NCI-H1930 (cell line): ENCODE results near the gene KRT82.

Experiments used
- DNase-seq, 2 experiments: peaks; one replicate each; lab custom pipeline; 2025; lab: John Stamatoyannopoulos, UW

KRT82 gene

DNA sequence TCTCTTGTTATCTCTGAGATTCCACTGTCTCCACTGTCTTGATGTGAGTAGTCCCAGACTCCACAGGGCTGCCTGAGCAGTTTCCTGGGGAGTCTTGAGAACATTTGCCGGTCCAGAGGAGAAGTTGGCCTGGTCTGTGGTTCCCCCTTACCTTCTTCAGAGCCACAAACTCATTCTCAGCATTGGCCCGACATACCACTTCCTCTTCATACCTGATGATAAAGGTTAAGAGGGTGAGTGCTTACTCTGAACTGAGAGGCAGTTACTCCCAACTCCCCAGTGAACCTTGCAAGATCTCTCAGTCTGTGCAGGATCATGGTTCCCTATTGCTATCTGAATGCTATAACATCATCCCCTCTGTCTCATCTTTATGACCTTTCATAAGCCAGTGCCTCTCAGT, 23.3 kb downstream of the KRT82 start:
- DNase-seq: no peak

DNA sequence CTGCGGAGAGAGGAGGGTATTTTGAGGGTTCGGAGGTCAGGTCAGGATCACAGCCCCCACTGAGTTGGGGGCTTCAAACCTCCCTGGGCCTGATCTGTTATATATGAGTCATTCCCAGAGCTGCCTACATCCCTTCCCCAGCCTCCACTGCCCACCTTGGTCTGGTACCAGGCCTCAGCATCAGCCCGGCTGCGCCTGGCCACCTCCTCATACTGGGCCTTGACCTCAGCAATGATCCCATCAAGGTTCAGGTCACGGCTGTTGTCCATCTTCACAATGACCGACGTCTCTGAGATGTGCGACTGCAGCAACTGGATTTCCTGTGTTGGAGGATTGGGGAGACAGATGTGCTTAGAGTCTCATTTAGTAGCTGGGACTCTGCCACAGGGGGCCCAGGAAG, 24.9 kb downstream of the KRT82 start:
- no peak for DNase-seq

DNA sequence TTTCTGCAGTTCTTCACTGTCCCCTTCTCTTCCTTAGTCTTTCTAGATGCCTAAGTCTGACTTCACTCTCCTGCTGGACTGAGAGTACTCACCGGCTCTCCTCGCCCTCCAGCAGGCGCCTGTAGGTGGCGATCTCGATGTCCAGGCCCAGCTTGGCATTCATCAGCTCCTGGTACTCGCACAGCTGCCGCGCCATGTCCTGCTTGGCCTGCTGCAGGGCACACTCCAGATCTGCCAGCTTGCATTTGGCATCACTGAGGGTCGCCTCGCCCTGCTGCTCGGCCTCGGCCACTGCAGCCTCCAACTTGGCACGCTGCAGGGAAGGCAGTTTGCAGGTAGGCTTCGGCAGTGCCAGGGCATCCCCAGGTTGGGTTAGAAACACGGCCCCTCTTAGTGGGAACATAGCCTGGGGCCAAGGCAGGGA, 25.9 kb downstream of the KRT82 start:
- peak in 1 of 2 experiments; percentile 14 for DNase-seq

DNA sequence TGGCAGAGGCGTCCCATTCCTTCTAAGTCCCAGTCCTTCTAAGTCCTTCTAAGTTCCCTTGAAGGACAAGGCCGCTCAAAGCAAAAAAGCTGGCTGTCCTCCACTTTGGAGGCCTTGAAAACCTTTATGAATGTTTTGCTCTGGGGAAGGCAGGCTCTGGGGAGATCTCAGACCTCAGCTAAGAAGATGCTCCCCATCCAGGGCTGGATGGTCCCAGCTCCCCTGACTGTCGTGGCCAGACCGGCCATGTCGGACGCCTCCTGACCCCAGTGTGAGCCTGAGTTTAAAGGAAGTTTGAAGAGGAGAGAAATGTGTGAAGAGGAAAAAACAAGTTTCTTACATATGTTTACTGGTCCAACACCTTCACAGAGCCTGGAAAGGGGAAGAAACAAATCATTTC, 26.6 kb downstream of the KRT82 start:
- no peak for DNase-seq

DNA sequence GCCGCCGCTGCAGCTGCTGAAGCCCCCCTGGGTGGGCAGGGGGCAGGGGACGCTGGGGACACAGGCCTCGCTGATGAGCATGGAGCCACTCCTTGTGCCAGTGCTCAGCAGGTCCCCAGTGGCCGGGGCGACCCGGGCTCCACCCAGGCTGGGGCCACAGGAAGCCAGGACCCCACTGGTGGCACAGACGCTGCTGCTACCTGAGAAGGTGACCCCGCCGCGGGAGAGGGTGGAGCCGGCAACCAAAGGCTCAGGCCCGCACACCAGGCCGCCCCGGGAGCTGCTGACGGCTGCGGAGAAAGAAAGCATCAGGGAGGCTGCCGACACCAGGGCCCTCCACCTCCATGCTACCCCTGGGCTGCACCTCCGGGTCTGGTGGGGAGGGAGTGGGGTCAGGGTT, 28.0 kb downstream of the KRT82 start:
- no peak for DNase-seq

DNA sequence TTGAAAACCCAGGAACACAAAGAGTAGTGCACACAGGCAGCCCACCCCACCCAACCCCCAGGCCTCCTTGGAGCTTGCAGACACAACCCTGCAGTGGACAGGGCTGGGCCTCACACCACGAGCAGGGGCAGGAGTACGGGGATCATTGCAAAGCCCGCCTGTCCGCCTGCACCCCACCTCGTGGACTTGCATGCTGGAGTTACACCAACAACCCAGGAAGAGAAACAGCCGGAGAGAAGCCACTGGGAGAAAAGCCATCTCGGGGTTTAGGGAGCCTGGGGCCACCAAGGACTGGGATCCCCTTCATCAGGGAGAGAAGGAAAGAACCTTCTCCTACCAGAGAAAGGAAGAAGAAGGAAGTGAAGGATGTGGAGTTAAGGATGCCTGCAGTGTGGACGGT, 28.9 kb downstream of the KRT82 start:
- no peak for DNase-seq

DNA sequence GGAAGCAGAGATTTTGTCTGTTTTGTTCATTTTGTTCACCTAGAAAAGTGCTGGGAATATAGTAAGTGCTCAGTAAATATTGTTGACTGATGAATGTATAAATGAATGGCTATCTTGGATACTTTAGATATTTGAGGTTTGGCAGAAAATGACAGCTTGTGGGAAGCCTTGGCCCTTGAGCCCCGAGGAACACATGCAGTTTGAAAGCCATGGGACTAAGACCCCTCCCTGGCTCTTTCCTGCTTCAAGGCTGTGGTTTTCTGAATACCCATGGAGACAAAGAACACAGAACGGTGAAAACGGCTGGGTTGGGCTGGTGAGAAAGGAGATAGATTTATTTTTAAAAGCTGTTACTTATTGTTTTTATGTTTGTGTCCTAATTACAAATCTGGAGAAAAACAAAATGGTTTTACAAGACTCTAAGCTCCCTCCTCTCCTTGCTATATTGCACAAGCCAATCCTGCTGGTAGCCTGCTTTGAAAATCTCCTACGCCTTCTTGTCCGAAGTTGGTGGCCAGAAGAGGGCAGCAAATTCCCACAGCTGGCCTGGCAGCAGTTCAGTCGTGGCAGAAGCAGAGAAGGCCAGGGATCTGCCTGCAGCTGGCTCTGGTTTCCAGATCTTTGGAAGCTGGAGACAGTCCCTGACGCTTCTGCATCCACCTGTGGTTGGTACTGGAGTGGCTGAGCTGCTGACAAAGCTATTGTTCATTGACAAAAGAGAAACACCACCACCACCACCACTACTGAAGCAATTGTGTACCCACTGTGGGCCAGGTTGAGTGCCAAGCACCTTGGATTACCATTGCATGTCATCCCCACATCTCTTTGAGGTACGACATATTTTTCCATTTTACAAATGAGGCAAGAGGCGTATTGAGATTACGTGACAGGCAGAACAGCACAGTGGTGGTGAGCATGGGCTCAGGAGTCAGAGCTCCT, 33.6 kb downstream of the KRT82 start:
- DNase-seq: peak; percentile 25 to 53

DNA sequence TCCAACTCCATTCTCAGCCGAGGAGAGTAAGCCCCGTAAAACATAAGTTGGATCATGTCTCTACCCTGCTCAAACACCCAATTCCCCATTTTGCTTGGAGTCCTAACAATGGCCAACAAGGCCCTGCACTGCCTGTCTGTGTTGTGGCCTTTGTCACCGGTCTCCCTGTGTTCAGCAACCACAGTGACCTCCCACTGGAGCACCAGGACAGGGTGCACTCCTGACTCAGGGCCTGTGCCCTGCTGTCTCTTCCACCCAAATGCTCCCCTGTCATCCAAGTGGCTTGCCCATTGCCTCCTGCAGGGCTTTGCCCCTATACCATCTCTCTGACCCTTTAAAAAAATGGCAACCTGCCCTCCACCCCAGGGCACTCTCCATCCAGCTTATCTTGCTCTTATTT, 34.4 kb downstream of the KRT82 start:
- no peak for DNase-seq

DNA sequence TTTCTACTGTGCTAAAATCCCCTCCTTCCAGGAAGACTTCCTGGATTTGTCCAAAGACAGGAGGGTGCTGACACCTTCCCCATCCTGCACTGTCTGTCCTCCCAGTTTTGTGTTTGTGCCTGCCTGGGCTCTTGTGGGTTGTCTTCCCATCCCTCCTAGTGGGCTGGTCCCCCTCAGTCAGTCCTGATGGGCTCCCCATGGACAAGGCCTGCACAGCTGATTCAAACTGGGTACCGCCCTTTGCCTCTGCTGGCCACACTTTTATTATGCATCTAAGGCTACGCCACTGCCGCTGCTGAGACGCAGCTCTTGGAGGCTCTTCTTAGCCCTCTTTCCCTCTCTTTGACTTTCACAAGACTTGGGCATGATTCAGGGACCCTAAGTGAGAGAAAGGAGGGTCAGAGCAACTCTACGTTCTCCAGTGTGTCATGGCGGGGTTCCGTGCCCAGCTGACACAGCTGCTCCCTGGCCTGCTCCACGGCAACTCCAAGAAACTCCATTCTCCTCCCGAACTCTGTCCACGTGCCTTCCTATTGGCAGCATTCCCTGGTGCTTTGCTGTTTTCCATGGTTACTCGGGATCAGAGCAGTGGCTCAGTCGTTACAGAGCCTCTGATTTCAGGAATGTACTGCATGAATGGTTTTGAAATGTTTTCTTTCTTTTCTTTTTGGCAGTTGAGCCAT, 35.1 kb downstream of the KRT82 start:
- no peak for DNase-seq

DNA sequence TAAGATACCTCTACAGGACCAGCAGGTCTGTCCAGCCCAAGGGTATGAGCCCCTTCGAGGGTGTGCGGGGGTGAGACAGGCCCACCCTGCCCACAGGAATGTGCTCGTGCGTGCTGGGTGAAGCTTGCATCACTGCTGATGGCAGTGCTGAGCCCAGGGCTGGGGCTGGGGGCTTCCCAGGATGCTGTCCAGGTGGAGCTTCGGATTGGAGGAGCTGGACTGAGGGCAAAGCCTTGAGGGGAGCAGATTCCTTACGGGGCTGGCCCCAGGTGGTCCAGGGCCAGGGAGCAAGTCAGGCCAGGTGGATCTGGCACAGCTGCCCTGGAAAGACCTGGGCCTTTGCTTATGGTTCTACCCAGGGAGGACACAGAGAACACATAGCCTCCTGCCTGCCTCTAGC, 36.3 kb downstream of the KRT82 start:
- no peak for DNase-seq

DNA sequence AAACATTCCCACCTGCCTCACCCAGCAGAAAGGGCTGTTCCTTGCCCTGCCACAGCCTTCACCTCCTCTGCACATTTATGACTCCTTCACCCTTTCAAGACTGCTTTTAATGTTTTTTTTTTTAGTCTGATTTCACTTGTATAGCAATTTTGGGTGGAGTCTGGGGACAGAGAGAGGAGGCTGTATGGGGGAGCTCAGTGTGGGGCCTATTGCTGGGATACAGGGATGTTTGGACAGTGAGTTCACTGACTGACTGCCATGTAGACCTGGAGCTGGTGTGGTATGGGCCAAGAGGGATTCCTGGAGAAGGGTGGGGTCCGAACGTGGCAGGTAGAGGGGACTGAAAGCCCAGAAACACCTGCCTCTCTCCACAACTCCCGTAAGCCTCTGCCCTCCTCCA, 36.9 kb downstream of the KRT82 start:
- DNase-seq: no peak

DNA sequence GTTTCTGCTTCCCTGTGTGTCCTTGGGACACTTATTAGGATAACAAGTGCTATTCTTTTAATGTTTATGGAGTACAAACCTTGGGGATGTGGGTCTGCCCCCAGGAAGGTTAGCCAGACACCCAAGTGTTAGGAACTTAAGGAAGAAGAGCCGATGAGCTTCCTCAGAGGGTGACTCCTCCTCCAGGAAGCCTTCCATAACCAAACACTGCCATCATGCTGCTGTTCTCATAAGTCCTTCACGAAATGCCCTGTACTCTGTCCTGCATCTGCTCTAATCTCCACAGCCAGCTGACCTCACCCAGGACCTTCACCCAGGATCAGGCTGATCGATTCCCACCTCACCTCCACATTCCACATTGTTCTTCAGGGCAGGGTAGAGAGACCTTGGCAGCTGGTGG, 37.6 kb downstream of the KRT82 start:
- DNase-seq: no peak

DNA sequence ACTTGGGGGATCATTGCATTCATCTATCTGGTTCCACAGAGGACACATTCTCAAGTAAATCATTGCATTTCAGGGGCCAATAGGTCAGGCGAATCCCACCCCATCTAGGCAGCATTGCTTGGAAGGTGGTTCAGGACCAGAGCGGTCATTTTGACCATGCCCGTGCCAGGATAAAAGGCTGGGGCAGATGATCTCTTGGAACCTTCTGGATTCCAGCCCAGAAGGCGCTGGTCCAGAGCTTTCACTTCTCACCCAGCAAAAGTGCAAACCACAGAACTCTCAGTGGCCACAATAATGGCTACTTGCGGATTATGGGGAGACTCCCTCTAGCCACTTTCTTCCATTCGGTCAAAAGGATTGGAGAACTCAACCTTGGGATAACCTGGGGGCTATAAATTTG, 38.3 kb downstream of the KRT82 start:
- DNase-seq: no peak

DNA sequence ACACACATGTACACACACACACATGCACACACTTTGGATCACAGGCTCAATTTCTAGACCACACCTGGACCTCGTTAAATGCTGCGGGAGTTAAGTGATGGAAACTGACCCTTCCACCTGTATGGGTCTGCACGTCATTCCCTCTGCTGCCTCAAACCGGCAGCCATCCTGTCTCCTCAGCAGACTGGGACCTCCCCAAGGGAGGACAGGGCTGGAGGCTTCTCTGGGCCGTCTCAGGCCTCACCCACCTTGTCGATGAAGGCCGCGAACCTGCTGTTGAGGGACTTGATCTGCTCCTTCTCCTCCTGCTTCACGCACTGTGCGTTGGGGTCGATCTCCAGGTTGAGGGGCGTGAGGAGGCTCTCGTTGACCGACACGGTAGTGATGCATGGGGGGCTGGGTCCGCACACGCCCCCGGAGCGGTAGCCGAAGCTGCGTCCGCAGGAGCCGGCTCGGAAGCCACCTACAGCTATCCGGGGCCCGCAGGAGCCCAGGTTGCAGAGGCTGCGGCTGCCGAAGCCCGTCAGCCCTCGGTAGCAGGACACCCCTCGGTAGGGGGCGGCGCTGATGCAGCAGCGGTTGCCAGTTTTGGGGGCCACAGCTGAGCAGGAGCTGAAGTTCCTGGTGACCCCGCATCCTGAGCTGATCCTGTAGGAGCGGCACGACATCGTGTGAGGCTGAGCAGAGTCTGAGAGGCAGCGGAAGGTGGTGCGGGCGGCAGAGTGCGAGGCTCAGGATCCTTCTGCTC, 39.2 kb downstream of the KRT82 start, which contains the start of gene KRT85:
Gene KRT85, minus strand, starts transcription at position 744 of the 748 bp plus-strand sequence. Its CDS starts 76 bp downstream, at position 668.
- DNase-seq: no peak

DNA sequence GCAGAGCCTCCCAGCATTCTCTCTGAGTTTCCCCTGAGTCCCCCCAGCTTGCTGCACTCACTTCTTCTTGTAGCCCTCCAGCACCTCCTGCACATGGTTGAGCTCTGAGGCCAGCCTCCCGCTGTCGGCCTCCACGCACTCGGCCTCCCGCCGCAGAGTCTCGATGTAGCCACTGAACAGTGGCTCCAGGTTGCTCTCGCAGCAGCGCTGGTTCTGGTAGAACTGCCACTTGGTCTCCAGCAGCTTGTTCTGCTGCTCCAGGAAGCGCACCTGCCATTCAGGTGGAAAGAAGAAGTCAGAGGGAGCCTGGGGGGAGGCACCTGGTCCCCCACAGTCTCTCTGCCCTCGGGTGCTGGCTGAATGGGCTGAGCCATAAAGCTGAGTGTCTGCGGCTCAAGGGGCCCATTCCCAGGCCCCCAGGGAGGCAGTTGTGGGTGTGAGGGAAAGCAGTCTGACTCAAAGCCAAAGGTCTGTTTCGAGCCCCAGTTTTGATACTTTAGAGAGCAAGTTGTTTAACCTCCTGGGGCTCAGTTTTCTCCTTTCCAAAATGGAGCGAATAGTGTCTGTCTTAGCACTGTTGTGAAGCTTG, 41.1 kb downstream of the KRT82 start:
- DNase-seq: no peak

DNA sequence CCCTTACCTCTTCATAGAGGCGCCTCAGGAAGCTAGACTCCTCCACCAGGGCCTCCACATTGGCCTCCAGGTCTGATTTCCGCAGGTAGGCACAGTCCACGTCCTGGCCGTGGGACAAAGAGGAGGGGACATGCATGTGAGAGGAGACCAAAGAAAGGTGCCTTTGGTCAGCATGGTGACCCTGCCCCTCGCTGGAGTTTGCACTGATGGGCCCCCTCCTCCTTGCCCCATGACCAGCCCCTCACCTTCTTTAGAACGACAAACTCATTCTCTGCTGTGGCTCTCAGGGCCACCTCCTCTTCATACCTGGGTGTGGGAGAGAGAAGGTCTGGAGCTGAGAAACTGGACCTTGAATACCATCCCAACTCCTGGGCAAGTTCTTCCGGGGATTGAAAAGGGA, 42.1 kb downstream of the KRT82 start:
- DNase-seq: no peak

DNA sequence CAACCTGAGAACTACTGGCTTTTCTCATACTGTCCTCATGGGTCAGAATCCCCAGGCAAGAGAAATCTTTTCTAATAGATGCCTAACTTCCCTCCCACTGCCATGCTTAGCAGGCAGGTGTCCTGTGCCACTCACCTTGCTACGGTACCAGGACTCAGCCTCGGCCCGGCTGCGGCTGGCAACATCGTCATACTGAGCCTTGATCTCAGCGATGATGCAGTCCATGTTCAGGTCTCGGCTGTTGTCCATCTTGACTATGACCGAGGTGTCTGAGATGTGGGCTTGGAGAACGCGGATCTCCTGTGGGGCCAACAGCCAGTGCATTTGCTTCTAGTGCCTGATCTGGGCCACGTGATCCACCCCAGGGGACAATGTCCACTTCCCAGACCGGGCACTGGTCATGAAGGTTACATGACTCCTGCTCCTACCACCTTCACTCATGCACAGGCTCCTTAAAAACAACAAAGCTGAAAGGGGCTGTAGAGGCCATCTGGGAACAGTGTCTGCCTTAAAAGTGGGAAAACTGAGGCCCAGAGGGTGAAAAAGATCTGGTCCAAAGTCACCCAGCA, 42.9 kb downstream of the KRT82 start:
- DNase-seq: no peak

DNA sequence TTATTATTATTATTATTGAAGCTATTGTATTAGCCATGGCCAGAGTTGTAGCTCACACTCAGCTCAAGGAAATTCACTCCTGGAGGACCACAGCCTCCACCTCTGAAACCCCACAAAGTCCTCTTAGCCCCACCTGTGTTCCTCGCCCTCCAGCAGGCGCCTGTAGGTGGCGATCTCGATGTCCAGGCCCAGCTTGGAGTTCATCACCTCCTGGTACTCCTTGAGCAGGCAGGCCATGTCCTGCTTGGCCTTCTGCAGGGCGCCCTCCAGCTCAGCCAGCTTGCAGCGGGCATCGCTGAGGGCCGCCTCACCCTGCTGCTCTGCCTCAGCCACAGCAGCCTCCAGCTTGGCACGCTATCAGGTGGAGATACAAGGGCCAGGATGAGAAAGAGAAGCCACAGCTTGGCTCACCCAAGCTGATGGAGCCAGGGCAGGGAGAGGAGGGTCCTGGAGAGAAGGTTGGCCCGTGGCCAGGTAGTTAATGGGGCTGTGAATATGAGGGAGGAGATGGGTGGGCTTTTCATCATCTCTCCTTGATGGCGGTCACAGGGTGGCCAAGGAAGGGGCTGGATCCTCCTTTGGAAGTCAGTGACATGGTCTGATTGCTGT, 43.9 kb downstream of the KRT82 start:
- no peak for DNase-seq

DNA sequence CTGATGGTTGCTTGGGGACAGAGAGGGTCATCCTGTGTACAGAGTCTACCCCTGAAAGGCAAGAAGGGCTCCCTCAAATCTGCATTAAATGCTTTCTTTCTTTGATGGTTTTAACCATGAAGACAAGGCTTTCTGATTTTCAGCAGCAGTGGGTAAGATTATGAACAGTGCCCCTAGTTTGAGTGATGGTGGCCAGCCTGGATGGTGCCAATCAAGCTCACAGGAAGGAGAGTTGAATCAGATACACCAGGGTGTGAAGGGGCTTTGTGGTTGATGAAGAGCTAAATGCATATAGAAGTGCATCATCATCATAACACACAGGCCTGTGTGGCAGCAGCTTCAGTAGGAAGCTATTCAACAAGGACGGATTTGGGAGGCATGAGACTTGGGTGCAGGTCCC, 44.6 kb downstream of the KRT82 start:
- no peak for DNase-seq

DNA sequence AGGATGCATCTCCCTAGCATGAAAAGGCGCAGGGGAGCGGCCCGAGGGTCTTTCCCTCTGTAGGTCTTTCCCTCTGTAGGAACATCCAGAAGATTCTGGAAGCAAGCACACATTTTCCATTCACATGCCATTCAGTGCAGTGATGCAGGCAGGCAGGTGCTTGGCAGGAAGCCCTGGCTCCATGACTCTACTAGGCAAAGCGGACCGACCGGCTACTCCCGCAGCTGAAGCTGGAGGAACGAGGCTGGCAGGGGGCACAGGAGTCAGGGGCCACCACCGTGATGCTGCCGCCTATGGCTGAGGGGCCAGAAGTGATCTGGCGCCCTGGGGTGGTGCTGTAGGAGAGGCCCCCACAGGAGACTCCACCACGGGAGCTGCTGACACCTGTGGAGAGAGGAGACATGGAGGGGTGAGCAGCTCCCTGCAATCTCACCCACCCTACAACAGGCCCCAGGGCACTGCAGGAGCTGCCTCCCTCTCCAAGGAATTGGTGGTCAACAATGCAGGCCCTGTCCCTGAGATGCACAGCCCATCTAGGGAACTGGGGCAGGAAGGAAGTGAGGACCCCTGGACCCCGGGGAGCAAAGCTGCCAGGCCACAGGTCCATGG, 45.4 kb downstream of the KRT82 start:
- no peak for DNase-seq

DNA sequence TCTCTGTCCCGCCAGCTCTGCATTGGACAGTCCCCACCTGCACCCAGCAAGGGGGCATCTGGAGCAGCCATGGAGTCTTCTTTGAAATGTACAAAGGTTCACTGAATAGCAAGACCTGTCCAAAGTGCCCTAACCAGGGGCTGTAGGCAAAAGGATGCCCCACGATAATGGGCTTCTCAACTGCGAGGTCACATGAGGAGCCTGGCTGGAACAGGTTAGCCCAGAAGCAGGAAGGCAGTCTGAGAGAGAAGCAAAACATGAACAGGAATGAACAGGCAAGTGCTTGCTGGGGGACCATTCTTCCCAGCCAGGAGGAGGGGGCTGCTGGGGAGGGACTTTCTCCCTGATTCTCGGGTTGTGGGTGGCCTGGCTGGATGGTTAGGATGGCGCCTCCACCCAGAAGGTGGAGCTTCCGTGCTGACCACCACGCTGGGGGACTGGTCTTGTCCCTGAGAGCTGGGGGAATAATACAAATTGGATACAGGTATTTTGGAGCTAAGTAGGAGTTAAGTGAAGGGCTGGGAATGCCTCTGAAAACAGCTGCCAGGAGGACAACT, 46.0 kb downstream of the KRT82 start:
- DNase-seq: no peak
